ENCODE data around the gene ZNF594. TPM values are rescaled to one million over a fixed set of nuclear protein-coding genes. Genes with fewer than 3 reads are reported as not detected.
"Not testable (repeated sequence)": the region's sequence is repeated elsewhere in the genome, so short reads cannot be mapped to it uniquely, and the experiment has no call there.

The ZNF594 gene
- total RNA-seq, 2 donors from 2014 or later: 9.8 to 19.7 TPM

GRCh38 chr17:5182597-5183409 lies 8.9 kb downstream of the ZNF594 start:
- DNase-seq (ENCODE audit: low spot score) (no peak), ATAC-seq (no peak)
- Mint-ChIP-seq H3K4me3 (peak overlapping the region; percentile 39), H3K36me3 (peaks cover 61% of the 10 kb centered on the region), H3K27me3 (no peaks in the 10 kb centered on the region), H3K9me3 (peaks cover 29% of the 10 kb centered on the region), H3K27ac (peak overlapping the region in 1 of 2 donors; percentile 33), H3K4me1 (ENCODE audit: low read depth in 2 of 2) (peaks cover 29 to 31% of the 10 kb centered on the region in 2 donors)

GRCh38 chr17:5181509-5182305 lies 10.0 kb downstream of the ZNF594 start:
- no peak overlapping the region for H3K4me3 Mint-ChIP-seq
- peaks cover 57% of the 10 kb centered on the region for H3K36me3 Mint-ChIP-seq
- ATAC-seq (no peak), DNase-seq (ENCODE audit: low spot score) (no peak)
- H3K4me1 Mint-ChIP-seq (ENCODE audit: low read depth in 2 of 2): peaks cover 25 to 26% of the 10 kb centered on the region in 2 donors
- H3K27me3 Mint-ChIP-seq: no peaks in the 10 kb centered on the region
- peaks cover 25% of the 10 kb centered on the region for H3K9me3 Mint-ChIP-seq
- peak overlapping the region in 1 of 2 donors; percentile 33 for H3K27ac Mint-ChIP-seq

- Mint-ChIP-seq H3K27me3 (no peaks in the 10 kb centered on the region), H3K27ac (no peak overlapping the region), H3K4me3 (no peak overlapping the region), H3K9me3 (peaks cover 19% of the 10 kb centered on the region), H3K4me1 (ENCODE audit: low read depth in 2 of 2) (peaks cover 8 to 10% of the 10 kb centered on the region in 2 donors), H3K36me3 (peaks cover 52% of the 10 kb centered on the region)
- ATAC-seq: no peak
- no peak for DNase-seq (ENCODE audit: low spot score)
Observed at GRCh38 chr17:5179003-5179402, 12.7 kb downstream of the ZNF594 start.

GRCh38 chr17:5175027-5175426 lies 16.6 kb downstream of the ZNF594 start:
- not testable (repeated sequence) for H3K4me1 Mint-ChIP-seq (ENCODE audit: low read depth in 2 of 2); H3K27me3 Mint-ChIP-seq; H3K9me3 Mint-ChIP-seq; H3K27ac Mint-ChIP-seq; DNase-seq (ENCODE audit: low spot score); ATAC-seq; H3K4me3 Mint-ChIP-seq
- peaks cover 22% of the 10 kb centered on the region for H3K36me3 Mint-ChIP-seq

- H3K27me3 Mint-ChIP-seq; DNase-seq (ENCODE audit: low spot score); H3K36me3 Mint-ChIP-seq; H3K4me1 Mint-ChIP-seq (ENCODE audit: low read depth in 2 of 2); H3K4me3 Mint-ChIP-seq; ATAC-seq; H3K9me3 Mint-ChIP-seq: not testable (repeated sequence)
- peak overlapping the region in 1 of 2 donors; percentile 25 for H3K27ac Mint-ChIP-seq
Observed at GRCh38 chr17:5165791-5166564, 25.7 kb downstream of the ZNF594 start.

GRCh38 chr17:5164436-5164835 lies 27.2 kb downstream of the ZNF594 start:
- no peaks in the 10 kb centered on the region for H3K9me3 Mint-ChIP-seq
- ATAC-seq (no peak), DNase-seq (ENCODE audit: low spot score) (no peak)
- peaks cover under 1 to 2% of the 10 kb centered on the region in 2 donors for H3K27me3 Mint-ChIP-seq
- no peaks in the 10 kb centered on the region for H3K36me3 Mint-ChIP-seq
- no peak overlapping the region for H3K27ac Mint-ChIP-seq
- no peak overlapping the region for H3K4me3 Mint-ChIP-seq
- peaks cover 0 to 2% of the 10 kb centered on the region in 2 donors for H3K4me1 Mint-ChIP-seq (ENCODE audit: low read depth in 2 of 2)

- not testable (repeated sequence) for H3K27ac Mint-ChIP-seq, ATAC-seq, H3K4me3 Mint-ChIP-seq
Observed at GRCh38 chr17:5161793-5162192, 29.9 kb downstream of the ZNF594 start.

GRCh38 chr17:5160702-5161101 lies 31.0 kb downstream of the ZNF594 start:
- not testable (repeated sequence) for H3K4me3 Mint-ChIP-seq; H3K36me3 Mint-ChIP-seq; H3K27ac Mint-ChIP-seq; H3K4me1 Mint-ChIP-seq (ENCODE audit: low read depth in 2 of 2); DNase-seq (ENCODE audit: low spot score); ATAC-seq; H3K9me3 Mint-ChIP-seq
- peaks cover 14 to 20% of the 10 kb centered on the region in 2 donors for H3K27me3 Mint-ChIP-seq

More at GRCh38 chr17:5161793-5162192, 29.9 kb downstream of the ZNF594 start:
- H3K36me3 Mint-ChIP-seq; H3K4me1 Mint-ChIP-seq (ENCODE audit: low read depth in 2 of 2); H3K9me3 Mint-ChIP-seq; DNase-seq (ENCODE audit: low spot score): not testable (repeated sequence)
- peaks cover 14 to 20% of the 10 kb centered on the region in 2 donors for H3K27me3 Mint-ChIP-seq

GRCh38 chr17:5146122-5146521 lies 45.5 kb downstream of the ZNF594 start:
- not testable (repeated sequence) for ATAC-seq; H3K9me3 Mint-ChIP-seq; H3K27ac Mint-ChIP-seq; H3K4me1 Mint-ChIP-seq (ENCODE audit: low read depth in 2 of 2); H3K36me3 Mint-ChIP-seq; H3K27me3 Mint-ChIP-seq; H3K4me3 Mint-ChIP-seq; DNase-seq (ENCODE audit: low spot score)

- H3K9me3 Mint-ChIP-seq; H3K4me3 Mint-ChIP-seq; H3K4me1 Mint-ChIP-seq (ENCODE audit: low read depth in 2 of 2); DNase-seq (ENCODE audit: low spot score); H3K27ac Mint-ChIP-seq; H3K27me3 Mint-ChIP-seq; H3K36me3 Mint-ChIP-seq; ATAC-seq: not testable (repeated sequence)
Observed at GRCh38 chr17:5142877-5143276, 48.8 kb downstream of the ZNF594 start.

GRCh38 chr17:5139458-5139732 lies 52.3 kb downstream of the ZNF594 start:
- DNase-seq (ENCODE audit: low spot score): no peak
- no peaks in the 10 kb centered on the region for H3K4me1 Mint-ChIP-seq (ENCODE audit: low read depth in 2 of 2)
- H3K27me3 Mint-ChIP-seq: no peaks in the 10 kb centered on the region
- H3K9me3 Mint-ChIP-seq: no peaks in the 10 kb centered on the region
- no peak overlapping the region for H3K27ac Mint-ChIP-seq
- ATAC-seq: no peak
- no peaks in the 10 kb centered on the region for H3K36me3 Mint-ChIP-seq
- H3K4me3 Mint-ChIP-seq: no peak overlapping the region

- Mint-ChIP-seq H3K27ac (no peak overlapping the region), H3K4me1 (ENCODE audit: low read depth in 2 of 2) (no peaks in the 10 kb centered on the region), H3K27me3 (no peaks in the 10 kb centered on the region), H3K9me3 (no peaks in the 10 kb centered on the region), H3K4me3 (no peak overlapping the region), H3K36me3 (no peaks in the 10 kb centered on the region)
- no peak for DNase-seq (ENCODE audit: low spot score)
- ATAC-seq: no peak
Observed at GRCh38 chr17:5138616-5139457, 52.8 kb downstream of the ZNF594 start.

GRCh38 chr17:5138198-5138544 lies 53.5 kb downstream of the ZNF594 start:
- H3K36me3 Mint-ChIP-seq; H3K9me3 Mint-ChIP-seq; ATAC-seq; H3K4me1 Mint-ChIP-seq (ENCODE audit: low read depth in 2 of 2); DNase-seq (ENCODE audit: low spot score); H3K4me3 Mint-ChIP-seq; H3K27me3 Mint-ChIP-seq; H3K27ac Mint-ChIP-seq: not testable (repeated sequence)

All from natural killer cell treated with Interleukin-12 subunit alpha and Interleukin-12 subunit beta and Interleukin-15 and Interleukin-18, amount 100 ng/mL, for 72 hours (primary cell).